SJSA1 (cell line): ENCODE data around the gene CCDC178. TPM values are rescaled to one million over a fixed set of nuclear protein-coding genes. Genes with fewer than 3 reads are reported as not detected.
"Not testable (repeated sequence)": the region's sequence is repeated elsewhere in the genome, so short reads cannot be mapped to it uniquely, and the experiment has no call there.

Experiments used
- DNase-seq, 2 experiments: peaks; one replicate each; pipeline ENCODE4 v3.0.0-alpha.2; 2015 to 2020; ENCODE audit warnings: low spot score in 2 of 2, low read depth in 1 of 2
- H3K27ac ChIP-seq: fragments of 250-450 bp; sonication (Bioruptor Pico); 2 replicates; pipeline ENCODE4 v1.5.1; 2020; ENCODE audit warnings: mild to moderate bottlenecking, moderate library complexity
- H3K27me3 ChIP-seq: fragments of 250-450 bp; sonication (Bioruptor Pico); replicated peaks from 2 replicates; pipeline ENCODE4 v1.5.1; 2020; ENCODE audit warnings: mild to moderate bottlenecking, moderate library complexity
- H3K36me3 ChIP-seq: fragments of 250-450 bp; sonication (Bioruptor Pico); 2 replicates; pipeline ENCODE4 v1.5.1; 2020; ENCODE audit warnings: mild to moderate bottlenecking
- H3K4me1 ChIP-seq: fragments of 250-450 bp; sonication (Bioruptor Pico); replicated peaks from 2 replicates; pipeline ENCODE4 v1.6.1; 2021; ENCODE audit warnings: mild to moderate bottlenecking
- H3K4me3 ChIP-seq: fragments of 250-450 bp; sonication (Bioruptor Pico); 2 replicates; pipeline ENCODE4 v1.5.1; 2020; ENCODE audit warnings: mild to moderate bottlenecking
- H3K9me3 ChIP-seq: fragments of 250-450 bp; sonication (Bioruptor Pico); replicated peaks from 2 replicates; pipeline ENCODE4 v1.5.1; 2020; ENCODE audit warnings: mild to moderate bottlenecking
- total RNA-seq: library from RNA; depleted of rRNA; stranded (reverse); fragments of >200 nt; shearing (Covaris generic); gene quantifications from 2 replicates; pipeline ENCODE4 v1.2.3, GENCODE V29; 2014

Gene CCDC178
- total RNA-seq, 1 experiment from 2014 or later: not detected

DNA sequence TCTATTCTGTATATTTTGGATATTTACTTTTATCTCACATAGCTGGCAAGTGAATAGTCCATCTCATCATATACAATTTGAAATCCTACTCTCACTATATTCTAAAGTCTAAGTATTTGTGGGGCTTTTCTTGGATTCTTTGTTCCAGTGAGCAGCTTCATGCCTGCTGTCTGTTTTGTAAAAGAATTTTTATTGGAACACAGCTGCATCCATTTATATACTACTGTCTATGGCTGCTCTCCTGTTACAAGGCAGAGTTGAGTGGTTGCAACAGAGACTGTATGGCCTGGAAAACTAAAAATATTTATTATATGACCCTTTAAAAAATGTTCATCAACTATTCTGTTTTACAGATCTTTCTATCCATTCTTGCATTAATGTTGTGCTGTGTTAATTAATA, 474.4 kb downstream of the CCDC178 start:
- no peaks in the 10 kb centered on the region for H3K36me3 ChIP-seq
- H3K27ac ChIP-seq: no peak overlapping the region
- H3K4me1 ChIP-seq: no peaks in the 10 kb centered on the region
- no peaks in the 10 kb centered on the region for H3K9me3 ChIP-seq
- H3K27me3 ChIP-seq: no peaks in the 10 kb centered on the region
- no peak for DNase-seq
- H3K4me3 ChIP-seq: no peak overlapping the region

DNA sequence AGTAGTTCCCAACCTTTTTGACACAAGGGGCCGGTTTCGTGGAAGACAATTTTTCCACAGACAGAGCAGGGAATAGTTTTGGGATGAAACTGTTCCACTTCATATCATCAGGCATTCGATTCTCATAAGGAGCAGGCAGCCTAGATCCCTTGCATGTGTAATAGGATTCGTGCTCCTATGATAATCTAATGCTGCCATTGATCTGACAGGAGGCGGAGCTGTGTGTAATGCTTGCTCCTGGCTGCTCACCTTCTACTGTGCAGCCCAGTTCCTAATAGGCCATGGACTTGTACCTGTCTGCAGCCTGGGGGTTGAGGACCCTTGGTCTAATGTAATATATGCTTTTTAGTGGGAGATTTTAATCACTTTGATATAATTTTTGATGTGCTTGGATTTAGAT, 479.0 kb downstream of the CCDC178 start:
- no peaks in the 10 kb centered on the region for H3K36me3 ChIP-seq
- H3K4me1 ChIP-seq: no peaks in the 10 kb centered on the region
- H3K27me3 ChIP-seq: no peaks in the 10 kb centered on the region
- H3K27ac ChIP-seq: no peak overlapping the region
- no peak for DNase-seq
- no peaks in the 10 kb centered on the region for H3K9me3 ChIP-seq
- H3K4me3 ChIP-seq: no peak overlapping the region

DNA sequence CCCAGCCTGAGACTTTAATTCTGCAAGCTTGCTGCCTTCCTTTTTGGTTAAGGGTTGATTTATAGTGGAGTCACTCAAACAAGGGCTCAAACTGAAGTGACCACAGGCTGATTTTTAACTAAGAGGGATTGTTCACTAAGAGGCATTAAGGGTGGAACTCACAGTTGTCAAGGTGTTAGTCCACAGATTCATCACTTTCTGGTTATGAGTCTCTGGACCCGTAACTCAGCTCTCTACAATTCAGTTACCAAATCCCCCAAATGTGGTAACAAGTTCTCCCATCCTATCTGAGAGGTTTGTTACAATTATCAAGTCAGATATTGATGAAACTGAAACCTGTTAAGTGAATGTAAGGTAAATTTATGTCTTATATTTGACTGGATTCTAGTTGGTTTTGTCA, 481.8 kb downstream of the CCDC178 start:
- H3K9me3 ChIP-seq: no peaks in the 10 kb centered on the region
- no peak for DNase-seq
- no peaks in the 10 kb centered on the region for H3K36me3 ChIP-seq
- no peak overlapping the region for H3K27ac ChIP-seq
- no peaks in the 10 kb centered on the region for H3K27me3 ChIP-seq
- H3K4me3 ChIP-seq: no peak overlapping the region
- no peaks in the 10 kb centered on the region for H3K4me1 ChIP-seq

DNA sequence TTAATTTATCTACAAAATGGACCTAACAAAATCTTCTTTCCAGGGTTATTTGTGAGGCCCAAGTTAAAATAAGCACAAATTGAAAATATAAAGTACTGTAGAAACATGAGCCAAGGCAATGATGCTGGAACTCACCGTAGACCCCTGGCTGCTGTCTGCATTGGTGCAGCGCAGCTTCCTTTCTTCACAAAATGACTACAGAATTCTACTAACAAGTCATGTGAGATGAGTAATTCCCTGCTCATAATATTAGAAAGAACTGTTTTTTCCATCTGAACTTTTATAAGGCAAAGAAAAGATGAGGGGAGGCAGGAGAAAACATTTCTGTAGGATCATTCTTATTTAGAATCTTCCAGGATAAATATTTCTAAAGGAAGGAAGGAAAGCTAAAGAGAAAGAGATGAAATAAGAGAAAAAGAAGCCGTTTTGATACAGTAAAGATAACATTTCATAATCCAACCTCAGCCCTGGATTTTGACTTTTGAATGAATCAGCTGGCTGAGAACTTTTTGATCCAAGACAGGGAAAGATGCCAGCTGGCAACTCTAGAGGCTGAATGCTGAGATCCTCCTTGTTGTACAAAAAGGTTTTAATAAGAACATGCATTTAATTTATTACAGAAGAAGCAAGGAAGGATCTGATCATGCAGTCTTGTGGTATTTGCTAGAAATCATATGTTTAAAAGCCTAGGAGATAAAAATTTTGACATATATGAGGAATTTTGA, 483.8 kb downstream of the CCDC178 start:
- no peaks in the 10 kb centered on the region for H3K36me3 ChIP-seq
- no peaks in the 10 kb centered on the region for H3K9me3 ChIP-seq
- H3K4me3 ChIP-seq: no peak overlapping the region
- H3K4me1 ChIP-seq: no peaks in the 10 kb centered on the region
- DNase-seq: no peak
- H3K27ac ChIP-seq: no peak overlapping the region
- H3K27me3 ChIP-seq: no peaks in the 10 kb centered on the region

DNA sequence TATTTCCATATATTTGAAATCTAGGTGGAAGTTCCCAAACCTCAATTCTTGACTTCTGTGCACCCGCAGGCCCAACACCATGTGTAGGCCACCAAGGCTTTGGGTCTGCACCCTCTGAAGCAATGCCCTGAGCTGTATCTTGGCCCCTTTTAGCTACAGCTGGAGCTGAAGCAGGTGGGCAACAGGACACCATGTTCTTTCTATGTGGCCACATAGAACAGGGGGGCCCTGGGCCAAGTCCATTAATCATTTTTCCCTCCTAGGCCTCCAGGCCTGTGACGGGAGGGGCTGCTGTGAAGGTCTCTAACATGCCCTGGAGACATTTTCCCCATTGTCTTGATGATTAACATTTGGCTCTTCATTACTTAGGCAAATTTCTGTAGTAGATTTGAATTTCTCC, 488.2 kb downstream of the CCDC178 start:
- H3K36me3 ChIP-seq, DNase-seq, H3K4me3 ChIP-seq, H3K4me1 ChIP-seq, H3K27me3 ChIP-seq, H3K9me3 ChIP-seq, H3K27ac ChIP-seq: not testable (repeated sequence)

DNA sequence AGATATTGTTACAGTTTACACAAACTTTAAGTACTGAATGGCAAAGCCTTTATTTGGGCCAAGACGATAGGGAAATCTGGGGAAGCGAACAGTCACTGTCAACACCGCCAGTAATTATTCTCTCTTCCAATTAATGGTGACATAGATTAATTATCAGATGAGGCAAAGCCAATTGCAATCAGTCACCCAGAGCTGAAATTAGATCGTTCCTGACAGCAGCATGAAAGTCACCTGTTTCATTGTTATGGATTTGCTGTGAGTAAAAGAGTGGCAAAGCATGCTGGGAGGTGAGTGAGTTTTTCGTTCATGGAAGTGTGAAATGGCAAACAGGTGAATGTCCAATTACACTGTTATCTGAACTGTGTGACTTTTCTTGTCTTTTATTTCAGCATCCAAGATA, 502.9 kb downstream of the CCDC178 start:
- Histone ChIP-seq H3K27ac (no peak overlapping the region), H3K4me3 (no peak overlapping the region), H3K27me3 (no peaks in the 10 kb centered on the region; the same call in 1 of the 2 replicates), H3K4me1 (no peaks in the 10 kb centered on the region), H3K9me3 (no peaks in the 10 kb centered on the region), H3K36me3 (no peaks in the 10 kb centered on the region)
- no peak for DNase-seq

DNA sequence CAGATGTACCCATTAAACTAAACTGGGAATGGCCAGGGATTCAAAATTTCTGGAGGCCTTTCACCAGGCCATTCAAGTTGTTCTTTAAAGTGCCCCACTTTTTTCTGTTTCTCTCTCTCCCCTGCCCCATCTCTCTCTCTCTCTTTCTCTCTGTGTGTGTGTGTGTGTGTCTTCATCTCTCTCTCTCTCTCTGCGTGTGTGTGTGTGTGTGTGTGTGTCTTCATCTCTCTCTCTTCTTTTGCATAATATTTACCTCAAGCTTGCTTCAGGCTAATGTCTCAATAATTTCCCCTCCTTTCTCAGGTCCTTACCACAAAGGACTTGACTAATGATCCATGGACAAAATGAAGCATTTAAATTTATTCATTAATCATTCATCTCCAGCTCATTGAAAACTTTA, 503.5 kb downstream of the CCDC178 start:
- Histone ChIP-seq H3K4me1 (no peaks in the 10 kb centered on the region), H3K4me3 (no peak overlapping the region), H3K27me3 (no peaks in the 10 kb centered on the region; the same call in 1 of the 2 replicates), H3K36me3 (no peaks in the 10 kb centered on the region), H3K27ac (no peak overlapping the region), H3K9me3 (no peaks in the 10 kb centered on the region)
- no peak for DNase-seq

DNA sequence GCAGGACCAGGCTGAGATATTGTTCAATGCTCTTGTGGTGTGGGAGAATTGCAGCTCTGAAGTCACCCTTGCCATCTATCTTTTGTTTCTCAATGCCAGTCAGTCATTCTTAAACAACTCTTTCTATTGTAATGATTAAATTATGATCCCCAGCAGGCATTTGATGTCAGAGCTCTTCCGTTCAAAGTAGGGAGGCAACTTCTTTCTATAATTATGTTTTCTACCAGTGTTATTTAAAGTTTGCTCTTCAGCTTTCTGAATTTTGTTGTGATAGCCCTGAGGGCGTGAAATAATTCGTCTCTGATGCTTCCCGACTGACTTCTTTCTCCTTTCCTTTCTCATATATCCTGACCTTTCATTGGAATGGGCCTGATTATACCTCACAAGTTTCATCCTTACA, 506.3 kb downstream of the CCDC178 start:
- Histone ChIP-seq H3K4me1 (no peaks in the 10 kb centered on the region), H3K4me3 (no peak overlapping the region)

DNA sequence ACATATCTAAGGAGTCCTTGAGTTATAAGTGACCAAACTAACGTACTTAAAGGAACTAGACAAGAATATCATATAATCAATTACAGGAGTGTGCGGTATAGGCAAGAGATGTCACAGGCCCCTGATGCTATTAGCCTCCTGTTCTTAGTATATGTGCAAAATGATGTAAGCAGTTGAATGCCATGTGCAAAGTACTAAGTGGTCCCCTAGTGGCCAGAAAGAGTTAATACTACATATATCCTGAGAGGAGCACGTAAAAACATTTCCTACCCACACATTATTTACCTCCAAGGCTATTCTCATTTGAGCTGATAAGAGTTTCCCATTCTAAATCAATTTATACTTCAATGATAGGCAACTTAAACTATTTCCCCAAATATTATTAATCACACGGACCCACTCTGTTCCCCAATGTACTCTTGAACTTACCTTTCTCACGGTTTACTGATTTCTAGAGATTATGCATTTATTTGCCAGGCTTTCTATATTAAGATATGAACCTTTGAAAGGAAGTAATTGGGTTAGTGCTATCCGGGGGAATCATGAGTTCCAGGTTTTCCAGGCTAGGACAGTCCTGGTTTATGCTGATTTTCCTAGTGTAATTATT, 509.7 kb downstream of the CCDC178 start:
- no peak overlapping the region for H3K27ac ChIP-seq
- no peak overlapping the region for H3K4me3 ChIP-seq
- no peaks in the 10 kb centered on the region for H3K4me1 ChIP-seq
- no peaks in the 10 kb centered on the region for H3K27me3 ChIP-seq
- H3K9me3 ChIP-seq: no peaks in the 10 kb centered on the region
- no peaks in the 10 kb centered on the region for H3K36me3 ChIP-seq
- no peak for DNase-seq

More for the DNA sequence above, 506.3 kb downstream of the CCDC178 start:
- no peak for DNase-seq
- H3K9me3 ChIP-seq: no peaks in the 10 kb centered on the region
- H3K27ac ChIP-seq: no peak overlapping the region
- no peaks in the 10 kb centered on the region for H3K27me3 ChIP-seq
- no peaks in the 10 kb centered on the region for H3K36me3 ChIP-seq

DNA sequence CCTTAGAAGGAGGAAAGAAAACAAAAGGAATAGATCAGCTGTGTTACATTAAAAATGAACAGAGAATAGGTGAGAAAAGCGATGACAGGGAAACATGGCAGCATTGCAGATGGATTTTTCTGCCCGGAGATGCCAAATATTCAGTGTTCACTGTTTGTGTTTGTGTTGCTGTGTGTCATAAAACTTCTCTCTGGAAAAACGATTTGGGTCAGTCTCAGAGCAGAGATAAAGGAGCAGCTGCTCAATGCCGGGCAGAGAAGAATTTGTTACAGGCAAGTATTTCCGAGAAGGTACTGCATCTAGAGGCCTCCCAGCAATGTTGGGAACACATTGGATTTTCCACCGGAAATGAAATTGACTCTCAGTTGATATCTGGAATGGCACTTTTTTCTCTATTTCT, 511.3 kb downstream of the CCDC178 start:
- no peak overlapping the region for H3K27ac ChIP-seq
- H3K9me3 ChIP-seq: no peaks in the 10 kb centered on the region
- H3K36me3 ChIP-seq: no peaks in the 10 kb centered on the region
- no peak overlapping the region for H3K4me3 ChIP-seq
- DNase-seq: no peak
- H3K4me1 ChIP-seq: no peaks in the 10 kb centered on the region
- no peaks in the 10 kb centered on the region for H3K27me3 ChIP-seq

DNA sequence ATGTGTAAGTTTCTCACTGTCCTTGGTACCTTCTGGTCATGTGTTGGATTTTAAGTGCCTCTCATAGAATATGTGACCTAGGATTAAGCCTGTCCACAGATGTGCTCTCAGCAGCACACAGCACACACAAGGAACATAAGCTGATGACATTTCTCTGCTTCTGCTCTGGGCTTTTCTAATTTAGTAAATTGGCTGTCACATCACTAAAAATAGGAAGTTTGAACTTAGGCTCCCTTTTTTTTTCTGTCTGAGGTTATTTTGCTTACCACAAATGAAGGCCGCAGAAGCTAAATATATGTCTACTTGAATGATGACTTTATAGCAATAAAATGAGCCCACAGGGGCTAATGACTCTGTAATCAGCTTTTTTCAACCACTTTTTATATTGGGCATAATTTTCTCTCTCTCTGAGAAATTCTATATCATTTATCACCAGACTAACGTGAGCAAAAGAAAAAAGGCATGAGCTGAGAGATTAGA, 517.5 kb downstream of the CCDC178 start:
- Histone ChIP-seq H3K27me3 (no peaks in the 10 kb centered on the region), H3K36me3 (no peaks in the 10 kb centered on the region), H3K4me3 (no peak overlapping the region), H3K27ac (no peak overlapping the region), H3K4me1 (peaks cover 13% of the 10 kb centered on the region), H3K9me3 (no peaks in the 10 kb centered on the region)
- no peak for DNase-seq

DNA sequence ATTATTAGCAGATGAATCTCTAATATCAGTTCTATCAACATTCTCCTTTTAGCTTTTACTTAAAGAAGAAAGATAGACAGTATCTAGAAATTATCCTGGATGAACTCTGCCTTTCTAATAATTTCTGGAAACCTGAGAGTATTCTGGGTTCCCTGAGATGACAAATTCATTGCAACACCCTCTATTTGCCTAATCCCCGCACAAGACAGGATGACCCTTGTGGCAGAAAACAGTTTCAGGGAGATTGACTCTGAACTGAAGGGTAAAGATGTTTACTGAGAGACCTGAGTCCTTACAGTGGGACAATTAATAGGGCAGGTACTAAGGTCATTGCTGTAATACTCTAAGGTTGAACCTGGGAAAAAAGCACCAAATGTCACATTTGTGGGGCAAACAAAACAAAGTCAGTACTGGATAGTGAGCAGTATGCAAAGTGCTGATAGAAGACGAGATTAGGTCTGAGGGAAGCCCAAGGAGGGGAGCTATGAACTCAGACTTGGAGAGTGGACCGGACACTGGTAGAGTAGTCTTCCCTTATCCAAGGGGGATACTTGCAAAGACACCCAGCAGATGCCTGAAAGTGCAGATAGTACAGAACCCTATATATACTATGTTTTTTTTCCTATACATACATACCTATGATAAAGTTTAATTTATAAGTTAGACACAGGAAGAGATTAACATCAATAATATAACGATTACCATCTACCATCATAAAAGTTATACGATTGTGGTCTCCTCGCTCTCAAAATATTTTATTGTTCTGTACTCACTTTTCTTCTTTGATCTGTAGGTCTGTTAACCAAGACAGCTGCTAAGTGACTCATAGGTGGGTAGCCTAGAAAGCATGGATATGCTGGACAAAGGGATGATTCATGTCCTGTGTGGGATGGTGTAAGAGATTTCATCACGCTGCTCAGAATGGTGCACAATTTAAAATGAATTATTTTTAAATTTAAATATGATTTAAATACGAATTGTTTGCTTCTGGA, 519.4 kb downstream of the CCDC178 start:
- Histone ChIP-seq H3K27me3 (no peaks in the 10 kb centered on the region), H3K4me1 (peaks cover 13% of the 10 kb centered on the region), H3K27ac (peak overlapping the region; percentile 44)

DNA sequence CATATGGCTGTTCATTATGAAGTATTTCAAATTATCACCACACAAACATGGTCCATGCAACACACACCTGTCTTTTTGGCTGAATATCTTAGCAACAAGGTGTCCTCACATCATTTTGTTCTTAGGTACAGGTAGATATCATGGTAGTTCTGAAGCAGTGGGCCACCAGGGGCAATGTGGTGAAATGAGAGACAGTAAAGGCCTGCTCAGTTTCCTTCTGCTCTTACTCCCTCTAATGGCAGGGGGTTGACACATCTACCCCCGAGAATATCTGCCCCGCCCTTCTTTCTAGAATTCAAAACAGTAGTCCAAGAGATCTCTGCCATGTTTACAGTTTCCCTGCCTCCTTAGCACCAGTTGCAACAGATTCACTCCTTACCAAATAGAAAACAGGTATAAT, 520.7 kb downstream of the CCDC178 start:
- Histone ChIP-seq H3K27ac (no peak overlapping the region), H3K4me3 (no peak overlapping the region), H3K27me3 (no peaks in the 10 kb centered on the region), H3K4me1 (peaks cover 13% of the 10 kb centered on the region), H3K36me3 (no peaks in the 10 kb centered on the region), H3K9me3 (no peaks in the 10 kb centered on the region)
- no peak for DNase-seq

More for the DNA sequence above, 519.4 kb downstream of the CCDC178 start:
- Histone ChIP-seq H3K4me3 (no peak overlapping the region), H3K9me3 (no peaks in the 10 kb centered on the region), H3K36me3 (no peaks in the 10 kb centered on the region)
- peak; percentile 57 to 59 for DNase-seq
